SU-DHL-6 (cell line): Measurements from ENCODE around the gene DIPK1A.

Experiments used
- CTCF ChIP-seq: fragments of 200-600 bp; sonication (generic); IDR thresholded peaks from one replicate; pipeline ENCODE4 v1.5.1; 2017; ENCODE audit warnings: antibody characterized with exemption, mild to moderate bottlenecking, low read length, moderate library complexity; ENCODE audit not compliant: insufficient read depth, poor library complexity, severe bottlenecking
- EZH2phosphoT487 ChIP-seq: fragments of 200-600 bp; sonication (generic), shearing (Covaris generic); conservative IDR thresholded peaks from 2 replicates; pipeline ENCODE4 v1.6.1; 2018; ENCODE audit warnings: mild to moderate bottlenecking, antibody characterized with exemption, low read length, moderate library complexity, mixed read lengths

DNA sequence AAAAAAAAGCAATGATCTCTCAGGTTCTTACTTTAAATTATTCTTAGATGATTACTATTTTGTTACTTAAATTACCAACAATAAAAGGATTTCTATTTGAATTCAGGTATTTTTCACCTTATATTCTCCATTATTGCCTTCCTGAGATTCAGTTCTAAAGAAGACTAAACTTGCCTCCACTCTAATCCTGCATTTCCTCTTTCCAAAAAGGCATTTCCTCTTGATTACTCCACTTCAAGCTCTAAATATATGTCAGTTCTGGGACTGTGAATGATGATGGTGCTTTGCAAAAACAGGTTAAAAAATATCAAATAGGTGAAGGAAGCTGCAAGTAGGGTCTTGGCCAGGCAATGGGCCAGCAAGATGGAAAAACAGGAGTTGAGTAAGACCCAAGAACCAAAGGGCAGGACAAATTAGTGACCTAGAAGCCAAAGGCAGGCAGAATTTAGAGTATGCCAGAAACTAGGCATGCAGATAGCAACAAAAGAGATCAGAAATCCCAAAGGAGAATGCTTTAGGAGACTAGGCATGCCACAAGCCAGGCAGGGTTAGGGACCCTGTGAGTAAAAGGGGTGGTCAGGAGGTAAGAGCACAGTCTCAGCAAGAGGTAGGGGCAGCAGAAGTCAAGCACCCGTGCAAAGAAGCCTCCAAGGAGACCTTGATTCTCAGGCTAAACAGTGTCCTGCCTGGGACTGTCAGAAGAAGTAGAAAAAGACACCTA is 11.3 kb upstream of the DIPK1A start:
- TF ChIP-seq CTCF (no peak), EZH2phosphoT487 (no peak)
